ENCODE measurements around the gene KEL. TPM values are rescaled to one million over a fixed set of nuclear protein-coding genes. Genes with fewer than 3 reads are reported as not detected.

KEL gene
- total RNA-seq, 2 experiments from 2014 or later = 0.19 TPM; not detected in 1

DNA sequence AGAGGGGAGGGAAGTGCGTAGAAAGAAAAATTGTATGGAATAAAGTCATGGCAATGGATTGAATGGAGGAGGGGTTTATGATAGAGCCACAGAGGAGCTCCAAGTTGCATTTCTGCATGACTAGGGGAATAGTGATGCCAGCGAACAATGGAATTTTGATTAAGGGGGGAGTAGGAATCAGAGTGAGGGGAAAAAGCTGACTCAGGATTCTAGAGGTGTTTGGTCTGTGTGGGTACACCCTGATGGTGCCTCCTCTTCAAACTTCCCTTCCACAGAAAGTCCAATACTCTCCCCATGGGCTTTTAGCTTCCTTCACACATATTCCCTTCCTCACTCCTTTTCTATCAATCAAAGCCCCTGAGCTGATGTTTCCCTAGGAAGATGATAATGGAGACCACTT, 1.8 kb upstream of the KEL start:
- peaks cover 44% of the 10 kb centered on the region for H3K27me3 Mint-ChIP-seq

GRCh38 chr7:142962991-142963390, 828 bp upstream of the KEL start:
- intact Hi-C loops (cut with DNase I, micrococcal nuclease) = no loop called here
- H3K4me1 Mint-ChIP-seq (ENCODE audit: low read depth) = no peaks in the 10 kb centered on the region
- H3K27me3 ChIP-seq (ENCODE audit: control insufficient read depth in 1 of 2, insufficient read depth in 2 of 2, low read length in 2 of 2) = peaks cover 0 to 10% of the 10 kb centered on the region in 2 experiments

More for the DNA sequence above, 1.8 kb upstream of the KEL start:
- H3K4me1 Mint-ChIP-seq (ENCODE audit: low read depth) = no peaks in the 10 kb centered on the region
- no peak overlapping the region for H3K27ac ChIP-seq (ENCODE audit: low read depth in 1 of 2, low read length in 2 of 2)
- TF ChIP-seq CTCF (IDR thresholded peaks at IDR 0.05) = no peak
- H3K27ac Mint-ChIP-seq = no peak overlapping the region
- H3K36me3 Mint-ChIP-seq (ENCODE audit: low read depth) = no peaks in the 10 kb centered on the region
- ATAC-seq (ENCODE audit: poor library complexity) (no peak), DNase-seq (no peak)
- ChIA-PET CTCF (no interaction called here), POLR2A (no interaction called here)
- peaks cover 6 to 14% of the 10 kb centered on the region in 2 experiments for H3K27me3 ChIP-seq (ENCODE audit: control insufficient read depth in 1 of 2, insufficient read depth in 2 of 2, low read length in 2 of 2)
- no peaks in the 10 kb centered on the region for H3K9me3 ChIP-seq (ENCODE audit: control insufficient read depth in 1 of 2, insufficient read depth in 1 of 2, low read length in 2 of 2)
- H3K4me1 ChIP-seq (ENCODE audit: insufficient read depth, low read length) = no peaks in the 10 kb centered on the region
- no peak overlapping the region for H3K4me3 ChIP-seq (ENCODE audit: low read length)
- intact Hi-C loops (cut with DNase I, micrococcal nuclease) = no loop called here
- H3K36me3 ChIP-seq (ENCODE audit: insufficient read depth, low read length) = no peaks in the 10 kb centered on the region
- H3K4me3 Mint-ChIP-seq = no peak overlapping the region
- no peaks in the 10 kb centered on the region for H3K9me3 Mint-ChIP-seq

GRCh38 chr7:142961595-142961972, 579 bp downstream of the KEL start:
- no peaks in the 10 kb centered on the region for H3K36me3 Mint-ChIP-seq (ENCODE audit: low read depth)
- Histone ChIP-seq H3K27ac (ENCODE audit: low read depth in 1 of 2, low read length in 2 of 2) (no peak overlapping the region), H3K4me1 (ENCODE audit: insufficient read depth, low read length) (no peaks in the 10 kb centered on the region), H3K4me3 (ENCODE audit: low read length) (no peak overlapping the region), H3K27me3 (ENCODE audit: control insufficient read depth in 1 of 2, insufficient read depth in 2 of 2, low read length in 2 of 2) (peaks cover 0 to 5% of the 10 kb centered on the region in 2 experiments), H3K36me3 (ENCODE audit: insufficient read depth, low read length) (no peaks in the 10 kb centered on the region), H3K9me3 (ENCODE audit: control insufficient read depth in 1 of 2, insufficient read depth in 1 of 2, low read length in 2 of 2) (no peaks in the 10 kb centered on the region)
- TF ChIP-seq CTCF (IDR thresholded peaks at IDR 0.05) = no peak
- ChIA-PET POLR2A (no interaction called here), CTCF (no interaction called here)
- no peak for ATAC-seq (ENCODE audit: poor library complexity)
- peaks cover 26% of the 10 kb centered on the region for H3K27me3 Mint-ChIP-seq
- no peak overlapping the region for H3K4me3 Mint-ChIP-seq
- intact Hi-C loops (cut with DNase I, micrococcal nuclease) = no loop called here
- no peak for DNase-seq
- peaks cover under 1% of the 10 kb centered on the region for H3K9me3 Mint-ChIP-seq
- no peaks in the 10 kb centered on the region for H3K4me1 Mint-ChIP-seq (ENCODE audit: low read depth)
- H3K27ac Mint-ChIP-seq = no peak overlapping the region

More at GRCh38 chr7:142962991-142963390, 828 bp upstream of the KEL start:
- Mint-ChIP-seq H3K27ac (no peak overlapping the region), H3K9me3 (no peaks in the 10 kb centered on the region), H3K27me3 (peaks cover 38% of the 10 kb centered on the region), H3K36me3 (ENCODE audit: low read depth) (no peaks in the 10 kb centered on the region), H3K4me3 (no peak overlapping the region)
- Histone ChIP-seq H3K9me3 (ENCODE audit: control insufficient read depth in 1 of 2, insufficient read depth in 1 of 2, low read length in 2 of 2) (no peaks in the 10 kb centered on the region), H3K4me3 (ENCODE audit: low read length) (no peak overlapping the region), H3K36me3 (ENCODE audit: insufficient read depth, low read length) (no peaks in the 10 kb centered on the region), H3K27ac (ENCODE audit: low read depth in 1 of 2, low read length in 2 of 2) (no peak overlapping the region), H3K4me1 (ENCODE audit: insufficient read depth, low read length) (no peaks in the 10 kb centered on the region)
- ChIA-PET CTCF (no interaction called here), POLR2A (no interaction called here)
- DNase-seq (no peak), ATAC-seq (ENCODE audit: poor library complexity) (no peak)
- no peak for TF ChIP-seq CTCF (IDR thresholded peaks at IDR 0.05)
